Adrenal gland (tissue), 5 donors: ENCODE results near the gene FUBP1.

Experiments
- CTCF ChIP-seq, 6 experiments: fragments of 450-650 bp in 4 of 6; fragments of 200-600 bp in 2 of 6; sonication (generic) in 1 of 6; IDR thresholded peaks; 1 replicate in 5 of 6; 2 replicates in 1 of 6; pipeline versions ENCODE4 v1.5.1 to v1.8.0; 2016 to 2021; ENCODE audit warnings: antibody characterized with exemption in 6 of 6, mild to moderate bottlenecking in 2 of 6, moderate library complexity in 1 of 6
- POLR2A ChIP-seq, 2 donors: fragments of 450-650 bp; IDR thresholded peaks; one replicate each; pipeline ENCODE4 v1.6.1; 2017; ENCODE audit warnings: antibody characterized with exemption in 2 of 2, mild to moderate bottlenecking in 2 of 2, moderate library complexity in 1 of 2
- donor health status: DM: no; HTN: no; CAD: no.

DNA sequence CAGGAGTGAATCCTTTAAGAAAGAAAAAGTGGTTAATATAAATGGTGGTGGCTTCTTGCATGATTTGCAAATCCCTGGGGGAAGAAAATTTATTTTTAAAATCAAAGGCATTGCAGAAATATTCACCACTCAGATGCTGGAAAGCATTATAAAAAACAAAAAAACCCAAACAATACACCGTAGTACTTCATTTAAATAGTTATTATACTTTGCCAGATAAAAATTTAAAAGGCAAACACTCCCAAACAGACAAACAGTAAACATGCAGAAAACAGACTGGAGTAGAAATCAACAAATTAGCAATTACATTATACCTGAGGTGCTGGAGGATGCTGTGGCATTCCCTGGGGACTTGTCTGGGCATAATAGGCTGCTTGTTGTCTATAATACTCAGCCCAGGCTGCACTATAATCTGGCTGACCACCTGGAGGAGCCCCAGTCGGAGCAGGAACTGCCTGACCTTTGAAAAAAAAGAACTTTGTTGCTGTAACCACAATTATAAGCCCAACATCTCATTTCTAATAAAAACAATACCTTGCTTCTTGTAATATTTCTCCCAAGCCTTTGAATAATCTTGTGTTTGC is 29.9 kb downstream of the FUBP1 start:
- peak in 2 of 6 experiments; percentile 18 to 26 for TF ChIP-seq CTCF (IDR thresholded peaks at IDR 0.05)
- no peak for TF ChIP-seq POLR2A (IDR thresholded peaks at IDR 0.05)
